Measurements from ENCODE around the gene QSOX2.

DNA sequence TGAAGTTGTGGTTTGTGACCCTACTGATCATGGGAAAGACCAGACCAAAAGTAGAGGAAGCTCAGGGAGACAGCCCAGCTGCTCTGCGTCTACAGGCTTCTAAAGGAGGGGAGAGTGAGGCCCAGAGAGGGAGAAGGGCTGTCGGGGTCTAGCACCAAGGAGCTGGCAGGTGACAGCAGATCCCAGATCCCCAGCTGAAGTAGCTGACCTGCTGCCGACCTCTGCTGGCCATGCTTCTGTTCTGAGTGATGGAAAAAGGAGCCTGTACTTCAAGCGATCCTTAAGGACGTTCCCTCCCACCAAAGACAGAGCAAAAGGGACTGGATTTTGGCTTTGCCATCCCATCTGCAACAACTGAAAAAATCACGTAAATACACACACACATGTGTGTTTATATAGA is 22.7 kb upstream of the QSOX2 start:
- TF ChIP-seq, protein P1, sequence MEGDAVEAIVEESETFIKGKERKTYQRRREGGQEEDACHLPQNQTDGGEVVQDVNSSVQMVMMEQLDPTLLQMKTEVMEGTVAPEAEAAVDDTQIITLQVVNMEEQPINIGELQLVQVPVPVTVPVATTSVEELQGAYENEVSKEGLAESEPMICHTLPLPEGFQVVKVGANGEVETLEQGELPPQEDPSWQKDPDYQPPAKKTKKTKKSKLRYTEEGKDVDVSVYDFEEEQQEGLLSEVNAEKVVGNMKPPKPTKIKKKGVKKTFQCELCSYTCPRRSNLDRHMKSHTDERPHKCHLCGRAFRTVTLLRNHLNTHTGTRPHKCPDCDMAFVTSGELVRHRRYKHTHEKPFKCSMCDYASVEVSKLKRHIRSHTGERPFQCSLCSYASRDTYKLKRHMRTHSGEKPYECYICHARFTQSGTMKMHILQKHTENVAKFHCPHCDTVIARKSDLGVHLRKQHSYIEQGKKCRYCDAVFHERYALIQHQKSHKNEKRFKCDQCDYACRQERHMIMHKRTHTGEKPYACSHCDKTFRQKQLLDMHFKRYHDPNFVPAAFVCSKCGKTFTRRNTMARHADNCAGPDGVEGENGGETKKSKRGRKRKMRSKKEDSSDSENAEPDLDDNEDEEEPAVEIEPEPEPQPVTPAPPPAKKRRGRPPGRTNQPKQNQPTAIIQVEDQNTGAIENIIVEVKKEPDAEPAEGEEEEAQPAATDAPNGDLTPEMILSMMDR (IDR thresholded peaks at IDR 0.05): no peak
- TF ChIP-seq POLR2A (IDR thresholded peaks at IDR 0.05): no peak
- no peak for TF ChIP-seq EP300 (IDR thresholded peaks at IDR 0.05)
- TF ChIP-seq POLR2AphosphoS5 (IDR thresholded peaks at IDR 0.05): no peak

All from stomach (tissue), 4 donors.